CD4-positive, alpha-beta T cell treated with Interleukin-4 for 1 hour (primary cell): Measurements from ENCODE around the gene PON1.

Experiments
- DNase-seq, 2 donors: peaks; one replicate each; pipeline ENCODE4 v3.0.0-alpha.2; 2020 to 2022

The PON1 gene

GRCh38 chr7:95251966-95252365 lies 72.4 kb downstream of the PON1 start:
- DNase-seq, result no peak

GRCh38 chr7:95250571-95250970 lies 73.8 kb downstream of the PON1 start:
- DNase-seq, result no peak
